ENCODE results near the gene GOSR2.

GOSR2 gene

GRCh38 chr17:46925185-46925868 is 2.4 kb downstream of the GOSR2 start:
- no peak for TF ChIP-seq CTCF (IDR thresholded peaks at IDR 0.05; ENCODE audit: low read depth, low read length, missing control alignments)
- no peak for DNase-seq (ENCODE audit: extremely low read depth, low read depth)
- no peak overlapping the region for H3K4me3 ChIP-seq (replicated peaks; ENCODE audit: low read depth, low read length)

GRCh38 chr17:46928467-46929261 is 5.7 kb downstream of the GOSR2 start:
- DNase-seq (ENCODE audit: extremely low read depth, low read depth), result no peak
- TF ChIP-seq CTCF (IDR thresholded peaks at IDR 0.05; ENCODE audit: low read depth, low read length, missing control alignments), result no peak
- no peak overlapping the region for H3K4me3 ChIP-seq (replicated peaks; ENCODE audit: low read depth, low read length)

GRCh38 chr17:46929413-46929812 is 6.5 kb downstream of the GOSR2 start:
- no peak overlapping the region for H3K4me3 ChIP-seq (replicated peaks; ENCODE audit: low read depth, low read length)
- TF ChIP-seq CTCF (IDR thresholded peaks at IDR 0.05; ENCODE audit: low read depth, low read length, missing control alignments), result no peak
- DNase-seq (ENCODE audit: extremely low read depth, low read depth), result no peak

- no peak overlapping the region for H3K4me3 ChIP-seq (replicated peaks; ENCODE audit: low read depth, low read length)
- no peak for TF ChIP-seq CTCF (IDR thresholded peaks at IDR 0.05; ENCODE audit: low read depth, low read length, missing control alignments)
- DNase-seq (ENCODE audit: extremely low read depth, low read depth), result no peak
Observed at GRCh38 chr17:46930051-46930450, 7.1 kb downstream of the GOSR2 start.

DNA sequence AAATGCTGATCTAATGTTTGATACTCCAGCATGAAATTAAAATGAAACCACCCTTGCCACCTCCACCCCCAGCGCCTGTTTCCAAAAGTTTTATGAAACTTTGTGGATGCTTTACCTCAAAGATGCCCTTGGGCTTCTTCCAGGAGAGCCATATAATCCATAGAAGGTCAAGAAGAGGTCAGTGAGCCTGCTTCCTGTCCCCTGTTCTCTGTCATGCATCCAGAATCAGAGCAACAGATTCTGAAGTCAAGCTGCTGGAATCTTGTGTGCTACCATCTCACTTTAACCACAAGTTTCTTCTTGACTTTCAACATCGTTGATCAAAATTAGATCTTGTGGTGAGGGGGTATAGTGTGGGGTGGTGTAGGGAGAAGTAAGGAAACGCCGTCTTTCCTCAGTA is 8.6 kb downstream of the GOSR2 start:
- no peak for DNase-seq (ENCODE audit: extremely low read depth, low read depth)
- TF ChIP-seq CTCF (IDR thresholded peaks at IDR 0.05; ENCODE audit: low read depth, low read length, missing control alignments), result no peak

DNA sequence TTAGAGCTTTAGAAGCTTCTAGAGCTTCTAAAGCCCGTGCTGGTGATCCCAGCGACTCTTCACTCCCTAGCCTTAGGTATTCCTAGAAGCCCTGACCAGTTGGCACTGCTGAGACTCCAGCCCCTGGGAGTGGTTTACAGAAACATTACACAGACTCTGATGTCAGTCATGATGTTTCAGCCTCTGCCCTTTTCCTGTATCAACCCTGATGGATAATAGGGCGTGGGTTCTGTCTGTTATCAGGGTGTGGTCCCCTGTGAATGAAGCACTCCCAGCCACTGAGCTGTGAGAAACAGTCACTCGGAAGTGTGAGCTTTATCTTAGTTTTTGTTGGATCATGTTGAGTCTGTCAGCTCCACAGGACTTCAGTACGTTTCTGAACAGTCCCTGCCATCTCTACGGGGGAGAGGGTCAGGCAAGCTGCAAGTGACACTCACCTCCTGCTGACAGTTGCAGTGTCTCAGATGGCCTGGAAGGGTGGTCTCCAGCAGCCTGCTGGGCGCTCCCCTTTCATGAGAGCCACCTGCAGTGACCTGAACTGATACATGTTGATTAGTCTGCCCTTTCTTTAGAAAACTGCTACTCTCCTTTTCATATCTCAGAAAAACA is 12.8 kb downstream of the GOSR2 start:
- H3K4me3 ChIP-seq (replicated peaks; ENCODE audit: low read depth, low read length), result no peak overlapping the region
- DNase-seq (ENCODE audit: extremely low read depth, low read depth), result no peak
- TF ChIP-seq CTCF (IDR thresholded peaks at IDR 0.05; ENCODE audit: low read depth, low read length, missing control alignments), result no peak

More for the DNA sequence above, 8.6 kb downstream of the GOSR2 start:
- H3K4me3 ChIP-seq (replicated peaks; ENCODE audit: low read depth, low read length), result no peak overlapping the region

Measured in HFF-Myc (cell line).